ENCODE results near the gene DHFR. TPM values are rescaled to one million over a fixed set of nuclear protein-coding genes. Genes with fewer than 3 reads are reported as not detected.

Gene DHFR
- polyA plus RNA-seq, 1 of the 3 experiments (the other 2 are of a cell fraction) = 16.6 TPM

- Histone ChIP-seq H3K36me3 (replicated peaks in 1 of 2; ENCODE audit: control insufficient read depth in 1 of 2, insufficient read depth in 2 of 2, low read length in 1 of 2) (no peaks in the 10 kb centered on the region), H3F3A (replicated peaks; ENCODE audit: insufficient read depth) (no peaks in the 10 kb centered on the region), H3K4me1 (ENCODE audit: control insufficient read depth in 1 of 2, insufficient read depth in 2 of 2, low read depth in 1 of 2, low read length in 1 of 2) (no peaks in the 10 kb centered on the region), H3K4me2 (no peak overlapping the region), H3K27me3 (ENCODE audit: insufficient read depth) (no peaks in the 10 kb centered on the region), H3K27ac (ENCODE audit: low read depth in 2 of 2, low read length in 1 of 2) (no peak overlapping the region), H3K9ac (no peak overlapping the region), H3K9me2 (no peaks in the 10 kb centered on the region), H2AFZ (ENCODE audit: low read depth) (no peak overlapping the region), H3K79me2 (ENCODE audit: insufficient read depth) (no peaks in the 10 kb centered on the region), H4K20me1 (ENCODE audit: insufficient read depth) (no peaks in the 10 kb centered on the region), H3K9me3 (no peaks in the 10 kb centered on the region), H3K4me3 (ENCODE audit: low read depth in 2 of 2, low read length in 1 of 2) (no peak overlapping the region)
- ChIA-PET CTCF (no interaction called here), POLR2A (no interaction called here)
- TF ChIP-seq IRF3 (IDR thresholded peaks at IDR 0.05; ENCODE audit: low read depth, low read length) (no peak), GATA2 (CRISPR knock-in tag; IDR thresholded peaks at IDR 0.05) (no peak), GABPA (IDR thresholded peaks at IDR 0.05; ENCODE audit: low read depth) (no peak), USF1 (IDR thresholded peaks at IDR 0.05; ENCODE audit: borderline replicate concordance, low read depth) (no peak), NRF1 (IDR thresholded peaks at IDR 0.05; ENCODE audit: low read depth, low read length) (no peak), TAF1 (IDR thresholded peaks at IDR 0.05; ENCODE audit: borderline replicate concordance, low read depth, low read length) (no peak), ZBTB33 (IDR thresholded peaks at IDR 0.05; ENCODE audit: borderline replicate concordance, low read depth) (no peak)
- no peak for DNase-seq
- 76% methylated on average over 3 of the region's 3 CpGs for WGBS (ENCODE audit: low lambda C conversion rate)
These were observed 63.4 kb downstream of the DHFR start for GRCh38 chr5:80591352-80591751.

GRCh38 chr5:80590766-80591165 is 64.0 kb downstream of the DHFR start:
- Histone ChIP-seq H3K36me3 (replicated peaks in 1 of 2; ENCODE audit: control insufficient read depth in 1 of 2, insufficient read depth in 2 of 2, low read length in 1 of 2) (no peaks in the 10 kb centered on the region), H3K9ac (no peak overlapping the region), H3K9me3 (no peaks in the 10 kb centered on the region), H3K9me2 (no peaks in the 10 kb centered on the region), H3K4me1 (ENCODE audit: control insufficient read depth in 1 of 2, insufficient read depth in 2 of 2, low read depth in 1 of 2, low read length in 1 of 2) (no peaks in the 10 kb centered on the region), H3K4me3 (ENCODE audit: low read depth in 2 of 2, low read length in 1 of 2) (no peak overlapping the region), H3K4me2 (no peak overlapping the region), H3K27ac (ENCODE audit: low read depth in 2 of 2, low read length in 1 of 2) (no peak overlapping the region), H3K27me3 (ENCODE audit: insufficient read depth) (no peaks in the 10 kb centered on the region), H4K20me1 (ENCODE audit: insufficient read depth) (no peaks in the 10 kb centered on the region), H2AFZ (ENCODE audit: low read depth) (no peak overlapping the region), H3F3A (replicated peaks; ENCODE audit: insufficient read depth) (no peaks in the 10 kb centered on the region), H3K79me2 (ENCODE audit: insufficient read depth) (no peaks in the 10 kb centered on the region)
- CTCF ChIA-PET = no interaction called here
- POLR2A ChIA-PET = no interaction called here
- TF ChIP-seq PBX3 (IDR thresholded peaks at IDR 0.05) = no peak
- no peak for TF ChIP-seq RCOR1 (IDR thresholded peaks at IDR 0.05; ENCODE audit: low read length)
- no peak for TF ChIP-seq EZH2phosphoT487 (IDR thresholded peaks at IDR 0.05; ENCODE audit: borderline replicate concordance, low read depth)
- no peak for TF ChIP-seq EP300 (IDR thresholded peaks at IDR 0.05; ENCODE audit: borderline replicate concordance in 1 of 2, low read depth in 1 of 2, low read length in 1 of 2)
- no peak for TF ChIP-seq JUND (IDR thresholded peaks at IDR 0.05)
- no peak for TF ChIP-seq RXRA (IDR thresholded peaks at IDR 0.05; ENCODE audit: borderline replicate concordance, low read depth)
- 76% methylated on average over 4 of the region's 5 CpGs for WGBS (ENCODE audit: low lambda C conversion rate)
- DNase-seq = no peak
